ENCODE data around the gene ARHGAP15.

DNA sequence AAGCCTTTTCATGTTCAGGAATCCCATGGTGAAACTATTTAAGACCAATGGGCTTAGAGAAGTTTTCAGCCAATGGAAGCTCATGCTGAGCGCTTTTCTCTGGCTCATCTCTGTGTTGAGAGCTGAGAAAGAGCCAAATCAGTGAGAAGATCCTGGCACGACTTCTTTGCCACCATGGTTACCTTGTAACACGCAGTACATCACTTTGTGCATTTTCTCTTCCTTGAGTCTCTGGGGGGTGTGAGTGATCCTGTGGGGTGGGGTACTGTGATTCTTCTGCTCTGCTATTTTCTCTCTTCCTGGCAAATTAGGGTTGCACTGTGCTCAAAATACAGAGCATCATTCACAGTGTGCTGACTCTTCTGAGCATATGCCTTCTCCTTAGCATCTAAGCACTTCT is 664.2 kb downstream of the ARHGAP15 start:
- TF ChIP-seq, protein P1, sequence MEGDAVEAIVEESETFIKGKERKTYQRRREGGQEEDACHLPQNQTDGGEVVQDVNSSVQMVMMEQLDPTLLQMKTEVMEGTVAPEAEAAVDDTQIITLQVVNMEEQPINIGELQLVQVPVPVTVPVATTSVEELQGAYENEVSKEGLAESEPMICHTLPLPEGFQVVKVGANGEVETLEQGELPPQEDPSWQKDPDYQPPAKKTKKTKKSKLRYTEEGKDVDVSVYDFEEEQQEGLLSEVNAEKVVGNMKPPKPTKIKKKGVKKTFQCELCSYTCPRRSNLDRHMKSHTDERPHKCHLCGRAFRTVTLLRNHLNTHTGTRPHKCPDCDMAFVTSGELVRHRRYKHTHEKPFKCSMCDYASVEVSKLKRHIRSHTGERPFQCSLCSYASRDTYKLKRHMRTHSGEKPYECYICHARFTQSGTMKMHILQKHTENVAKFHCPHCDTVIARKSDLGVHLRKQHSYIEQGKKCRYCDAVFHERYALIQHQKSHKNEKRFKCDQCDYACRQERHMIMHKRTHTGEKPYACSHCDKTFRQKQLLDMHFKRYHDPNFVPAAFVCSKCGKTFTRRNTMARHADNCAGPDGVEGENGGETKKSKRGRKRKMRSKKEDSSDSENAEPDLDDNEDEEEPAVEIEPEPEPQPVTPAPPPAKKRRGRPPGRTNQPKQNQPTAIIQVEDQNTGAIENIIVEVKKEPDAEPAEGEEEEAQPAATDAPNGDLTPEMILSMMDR (IDR thresholded peaks at IDR 0.05; ENCODE audit: low read length): no peak
- no peak for TF ChIP-seq EZH2 (optimal IDR thresholded peaks at IDR 0.05; ENCODE audit: low read depth, low read length)

Data from MM.1S (cell line).